Measurements from ENCODE around the gene SV2A. TPM values are rescaled to one million over a fixed set of nuclear protein-coding genes. Genes with fewer than 3 reads are reported as not detected.

SV2A gene
- total RNA-seq, 1 experiment from 2014 or later: 2.9 TPM

GRCh38 chr1:149906570-149907075 lies 11.0 kb downstream of the SV2A start:
- POLR2A ChIA-PET: no interaction called here

GRCh38 chr1:149903836-149904491 lies 13.7 kb downstream of the SV2A start:
- H3K4me1 ChIP-seq (ENCODE audit: control insufficient read depth, insufficient read depth, low read length): peaks cover 6% of the 10 kb centered on the region
- ATAC-seq: no peak
- intact Hi-C loops (cut with micrococcal nuclease; ENCODE audit: unreplicated experiment): no loop called here
- no peak overlapping the region for H3K27ac ChIP-seq (ENCODE audit: low read length)
- TF ChIP-seq REST (IDR thresholded peaks at IDR 0.05; ENCODE audit: insufficient read depth in 1 of 2, low read depth in 2 of 2, low read length in 1 of 2): no peak
- H3K4me3 ChIP-seq (ENCODE audit: low read depth in 2 of 2, low read length in 2 of 2): no peak overlapping the region
- in situ Hi-C loops (cut with HindIII; ENCODE audit: low pct_unique_long_range_greater_than_20kb, low sequenced_read_pairs): no loop called here
- no peak for DNase-seq (ENCODE audit: low read depth, low spot score)
- BruUV-seq (replicated peaks): no TSS peak
- CTCF ChIA-PET: no interaction called here
- H3K27me3 ChIP-seq (ENCODE audit: control insufficient read depth, insufficient read depth, low read length): no peaks in the 10 kb centered on the region
- POLR2A ChIA-PET: no interaction called here
- no peaks in the 10 kb centered on the region for H3K9me3 ChIP-seq (ENCODE audit: control insufficient read depth, insufficient read depth, low read depth, low read length)
- H3K36me3 ChIP-seq (ENCODE audit: control insufficient read depth, insufficient read depth, low read length): no peaks in the 10 kb centered on the region

More at GRCh38 chr1:149906570-149907075, 11.0 kb downstream of the SV2A start:
- Histone ChIP-seq H3K9me3 (ENCODE audit: control insufficient read depth, insufficient read depth, low read depth, low read length) (no peaks in the 10 kb centered on the region), H3K27me3 (ENCODE audit: control insufficient read depth, insufficient read depth, low read length) (no peaks in the 10 kb centered on the region), H3K4me1 (ENCODE audit: control insufficient read depth, insufficient read depth, low read length) (no peaks in the 10 kb centered on the region), H3K36me3 (ENCODE audit: control insufficient read depth, insufficient read depth, low read length) (no peaks in the 10 kb centered on the region), H3K4me3 (ENCODE audit: low read depth in 2 of 2, low read length in 2 of 2) (no peak overlapping the region), H3K27ac (ENCODE audit: low read length) (no peak overlapping the region)
- BruUV-seq (replicated peaks): no TSS peak
- ATAC-seq (0 out of 2 replicates have a peak, but pooled peaks have one; percentile 11), DNase-seq (ENCODE audit: low read depth, low spot score) (no peak)
- intact Hi-C loops (cut with micrococcal nuclease; ENCODE audit: unreplicated experiment) (no loop called here), in situ Hi-C loops (cut with HindIII; ENCODE audit: low pct_unique_long_range_greater_than_20kb, low sequenced_read_pairs) (no loop called here)
- TF ChIP-seq POLR2AphosphoS5 (IDR thresholded peaks at IDR 0.05; ENCODE audit: low read depth, low read length): no peak
- TF ChIP-seq TCF7L2 (IDR thresholded peaks at IDR 0.05; ENCODE audit: low read depth, low read length): no peak
- no peak for TF ChIP-seq REST (IDR thresholded peaks at IDR 0.05; ENCODE audit: insufficient read depth in 1 of 2, low read depth in 2 of 2, low read length in 1 of 2)
- TF ChIP-seq SIN3A (IDR thresholded peaks at IDR 0.05; ENCODE audit: borderline replicate concordance, insufficient read depth, low read depth, low read length): no peak
- TF ChIP-seq CTCF (IDR thresholded peaks at IDR 0.05): no peak
- CTCF ChIA-PET: no interaction called here

Data from Panc1 (cell line).